GM12878 (cell line): Measurements from ENCODE around the gene HCK. TPM values are rescaled to one million over a fixed set of nuclear protein-coding genes. Genes with fewer than 3 reads are reported as not detected.

Experiments used
- ATAC-seq: fragments of 200-7000 bp; cut with Tn5 transposase; 3 replicates; pipeline ENCODE4 v1.9.1; 2020; ENCODE audit warnings: mild to moderate bottlenecking, moderate library complexity
- BruUV-seq: library from RNA; stranded (reverse); fragments of 400-500 nt; replicated peaks from 2 replicates; lab custom pipeline; 2021; lab: Mats Ljungman, UMichigan
- CTCF ChIA-PET: fragments of 300-600 bp; sonication (Branson Sonifier 250); formaldehyde crosslinking; extraction: SDS; loops from one replicate; lab custom pipeline; 2021; ENCODE audit warnings: inconsistent platforms; lab: Yijun Ruan, JAX
- POLR2A ChIA-PET: fragments of 350-600 bp; formaldehyde crosslinking; extraction: SDS; loops from one replicate; lab custom pipeline; 2021; ENCODE audit warnings: inconsistent platforms; lab: Charles Lee
- RAD21 ChIA-PET: fragments of 300-600 bp; sonication (Branson Sonifier 250); formaldehyde crosslinking; loops from one replicate; lab custom pipeline; 2023; ENCODE audit warnings: antibody characterized with exemption; ENCODE audit not compliant: unreplicated experiment; lab: Charles Lee
- SMC1A ChIA-PET: fragments of 300-600 bp; sonication (Branson Sonifier 250); formaldehyde crosslinking; loops from one replicate; lab custom pipeline; 2023; ENCODE audit not compliant: unreplicated experiment, uncharacterized antibody; lab: Charles Lee
- DNase-seq: peaks from one replicate; pipeline ENCODE4 v3.0.0-alpha.2; 2011; ENCODE audit warnings: low read depth, low spot score
- FAIRE-seq: peaks from 3 replicates; lab custom pipeline; 2011; peaks lifted over from hg19 to GRCh38; lab: Jason Lieb, UNC
- H2AFZ ChIP-seq: 2 replicates; pipeline ENCODE4 v1.6.0; 2011; ENCODE audit warnings: low read depth, low read length, control low read depth; ENCODE audit not compliant: control insufficient read depth
- H3K27ac ChIP-seq: 2 replicates; pipeline ENCODE4 v1.5.1; 2011; ENCODE audit warnings: control low read depth; ENCODE audit not compliant: control insufficient read depth, insufficient read depth
- H3K27me3 ChIP-seq, 2 experiments: replicated peaks in 1 of 2; 2 replicates each; pipeline versions ENCODE4 v1.6.0 to v1.6.1; 2011; ENCODE audit warnings: low read length in 1 of 2; ENCODE audit not compliant: control insufficient read depth in 2 of 2, insufficient read depth in 2 of 2
- H3K36me3 ChIP-seq, 2 experiments: 2 replicates each; pipeline ENCODE4 v1.5.1; 2011; ENCODE audit warnings: low read length in 1 of 2; ENCODE audit not compliant: control insufficient read depth in 2 of 2, insufficient read depth in 2 of 2
- H3K4me1 ChIP-seq: 2 replicates; pipeline ENCODE4 v1.6.1; 2011; ENCODE audit warnings: mild to moderate bottlenecking, low read length, moderate library complexity, mixed read lengths; ENCODE audit not compliant: control insufficient read depth, insufficient read depth
- H3K4me2 ChIP-seq: 2 replicates; pipeline ENCODE4 v1.6.0; 2011; ENCODE audit warnings: control low read depth; ENCODE audit not compliant: control insufficient read depth, insufficient read depth
- H3K4me3 ChIP-seq: fragments of 200-600 bp; sonication (generic); 2 replicates; pipeline ENCODE4 v1.5.1; 2016
- H3K79me2 ChIP-seq: 2 replicates; pipeline ENCODE4 v1.6.0; 2011; ENCODE audit warnings: low read length; ENCODE audit not compliant: control insufficient read depth, insufficient read depth
- H3K9ac ChIP-seq: 2 replicates; pipeline ENCODE4 v1.8.0; 2011; ENCODE audit warnings: low read length, control low read depth, mixed read lengths; ENCODE audit not compliant: control insufficient read depth, insufficient read depth
- H3K9me3 ChIP-seq: replicated peaks from 3 replicates; pipeline ENCODE4 v1.5.1; 2011; ENCODE audit warnings: mild to moderate bottlenecking, low read length; ENCODE audit not compliant: control insufficient read depth, insufficient read depth
- H4K20me1 ChIP-seq: 2 replicates; pipeline ENCODE4 v1.6.0; 2011; ENCODE audit not compliant: control insufficient read depth, insufficient read depth
- CEBPZ ChIP-seq: fragments of 150-350 bp; IDR thresholded peaks from 2 replicates; pipeline ENCODE4 v1.6.1; 2016; ENCODE audit warnings: low read depth, low read length
- CHD2 ChIP-seq: IDR thresholded peaks from 2 replicates; pipeline ENCODE4 v1.6.1; 2011; ENCODE audit warnings: low read depth, low read length, improper control_type of control experiment, borderline replicate concordance
- NFXL1 ChIP-seq: fragments of 450-650 bp; IDR thresholded peaks from 2 replicates; pipeline ENCODE4 v1.6.1; 2017; ENCODE audit warnings: antibody characterized with exemption, mild to moderate bottlenecking, borderline replicate concordance
- PAX5 ChIP-seq: IDR thresholded peaks from 2 replicates; pipeline ENCODE4 v1.6.1; 2011; ENCODE audit warnings: low read depth, low read length, borderline replicate concordance
- SPI1 ChIP-seq: IDR thresholded peaks from 2 replicates; pipeline ENCODE4 v1.6.1; 2011; ENCODE audit warnings: low read depth, mild to moderate bottlenecking, low read length, moderate library complexity, borderline replicate concordance; ENCODE audit not compliant: insufficient read depth
- TBL1XR1 ChIP-seq: IDR thresholded peaks from 2 replicates; pipeline ENCODE4 v1.6.1; 2012; ENCODE audit warnings: low read depth, low read length, improper control_type of control experiment
- ZBED1 ChIP-seq: IDR thresholded peaks from 2 replicates; pipeline ENCODE4 v1.6.1; 2016; ENCODE audit warnings: borderline replicate concordance
- WGBS: methylation state at CpG from one replicate; pipeline ENCODE4 v1.1.6; 2016; ENCODE audit warnings: low lambda C conversion rate; ENCODE audit not compliant: insufficient replicate concordance, insufficient coverage; ENCODE audit errors: missing lambda C conversion rate; 5-methylcytosine and 5-hydroxymethylcytosine counted together
- in situ Hi-C: fragments of 300-500 bp; cut with MboI; formaldehyde crosslinking; loops from 9 replicates; pipeline ENCODE4 v1.14.3; 2018; ENCODE audit warnings: mixed read lengths
- intact Hi-C: fragments of 100-400 bp; cut with micrococcal nuclease; formaldehyde crosslinking; loops from one replicate; pipeline ENCODE4 v1.14.2; 2022; ENCODE audit not compliant: unreplicated experiment
- polyA plus RNA-seq, 11 experiments: library from polyadenylated mRNA; depleted of rRNA in 4 of 11; unstranded in 6 of 11; stranded (reverse) in 5 of 11; fragments of >200 nt; fragmentation: Nextera tagmentation in 4 of 11; fragmentation: Illumina TruSeq in 1 of 11; extraction: Ambion mirVana in 4 of 11; extraction: Trizol in 1 of 11; gene quantifications; 1 replicate in 1 of 11; 2 replicates in 10 of 11; pipeline versions ENCODE4 v1.2.1 to v1.2.3, GENCODE V29; 2011 to 2016; ENCODE audit warnings: inconsistent platforms in 2 of 11, missing spikeins in 2 of 11, low read depth in 1 of 11
- total RNA-seq, 4 experiments: library from RNA; depleted of rRNA in 3 of 4; stranded (reverse); fragments of >200 nt in 3 of 4; fragmentation: Illumina TruSeq in 1 of 4; extraction: Trizol in 1 of 4; gene quantifications; 2 replicates each; pipeline versions ENCODE4 v1.2.1 to v1.2.3, GENCODE V29; 2013 to 2021
- TF ChIP-seq, protein P1 (sequence below): fragments of 450-650 bp; IDR thresholded peaks from 2 replicates; pipeline ENCODE4 v1.6.1; 2018; ENCODE audit warnings: mild to moderate bottlenecking, low read depth, moderate library complexity; ENCODE audit not compliant: partially characterized antibody

Gene HCK
- total and polyA plus RNA-seq, 10 of the 15 experiments (the other 5 are each of a cell fraction or from before 2014, with no cell fraction given): 1.3 to 30.3 (median 18.5) TPM

GRCh38 chr20:32075534-32075933, 23.5 kb downstream of the HCK start (continued):
- TF ChIP-seq CEBPZ (no peak), SPI1 (no peak)

GRCh38 chr20:32077190-32077589, 25.1 kb downstream of the HCK start:
- FAIRE-seq (no peak), DNase-seq (no peak), ATAC-seq (no peak)
- intact Hi-C loops (no loop called here), in situ Hi-C loops (no loop called here)
- H3K9me3 ChIP-seq: no peaks in the 10 kb centered on the region
- CTCF ChIA-PET: no interaction called here
- H3K79me2 ChIP-seq: no peaks in the 10 kb centered on the region
- no peak overlapping the region for H3K4me2 ChIP-seq
- 65% methylated on average over 4 of the region's 4 CpGs for WGBS
- POLR2A ChIA-PET: no interaction called here
- SMC1A ChIA-PET: no interaction called here
- no peaks in the 10 kb centered on the region for H3K4me1 ChIP-seq
- H4K20me1 ChIP-seq: no peaks in the 10 kb centered on the region
- H3K36me3 ChIP-seq: no peaks in the 10 kb centered on the region
- RAD21 ChIA-PET: no interaction called here
- no peak overlapping the region for H3K4me3 ChIP-seq
- H3K27ac ChIP-seq: no peak overlapping the region
- no peaks in the 10 kb centered on the region for H3K27me3 ChIP-seq
- no TSS peak for BruUV-seq
- no peak overlapping the region for H3K9ac ChIP-seq
- H2AFZ ChIP-seq: no peak overlapping the region
- TF ChIP-seq ZBED1 (no peak), CHD2 (no peak), TBL1XR1 (no peak), NFXL1 (no peak), PAX5 (no peak)
- TF ChIP-seq, protein P1, sequence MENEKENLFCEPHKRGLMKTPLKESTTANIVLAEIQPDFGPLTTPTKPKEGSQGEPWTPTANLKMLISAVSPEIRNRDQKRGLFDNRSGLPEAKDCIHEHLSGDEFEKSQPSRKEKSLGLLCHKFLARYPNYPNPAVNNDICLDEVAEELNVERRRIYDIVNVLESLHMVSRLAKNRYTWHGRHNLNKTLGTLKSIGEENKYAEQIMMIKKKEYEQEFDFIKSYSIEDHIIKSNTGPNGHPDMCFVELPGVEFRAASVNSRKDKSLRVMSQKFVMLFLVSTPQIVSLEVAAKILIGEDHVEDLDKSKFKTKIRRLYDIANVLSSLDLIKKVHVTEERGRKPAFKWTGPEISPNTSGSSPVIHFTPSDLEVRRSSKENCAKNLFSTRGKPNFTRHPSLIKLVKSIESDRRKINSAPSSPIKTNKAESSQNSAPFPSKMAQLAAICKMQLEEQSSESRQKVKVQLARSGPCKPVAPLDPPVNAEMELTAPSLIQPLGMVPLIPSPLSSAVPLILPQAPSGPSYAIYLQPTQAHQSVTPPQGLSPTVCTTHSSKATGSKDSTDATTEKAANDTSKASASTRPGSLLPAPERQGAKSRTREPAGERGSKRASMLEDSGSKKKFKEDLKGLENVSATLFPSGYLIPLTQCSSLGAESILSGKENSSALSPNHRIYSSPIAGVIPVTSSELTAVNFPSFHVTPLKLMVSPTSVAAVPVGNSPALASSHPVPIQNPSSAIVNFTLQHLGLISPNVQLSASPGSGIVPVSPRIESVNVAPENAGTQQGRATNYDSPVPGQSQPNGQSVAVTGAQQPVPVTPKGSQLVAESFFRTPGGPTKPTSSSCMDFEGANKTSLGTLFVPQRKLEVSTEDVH: no peak
